Activated B cell treated with CpG ODN at 0.5 μM for 24 hours (primary cell): ENCODE results near the gene ATPAF2. TPM values are rescaled to one million over a fixed set of nuclear protein-coding genes. Genes with fewer than 3 reads are reported as not detected.

Source experiments
- ATAC-seq: fragments of 200-7000 bp; cut with Tn5 transposase; one replicate; pipeline ENCODE4 v1.10.0; 2021; ENCODE audit warnings: low read depth, mild to moderate bottlenecking, moderate library complexity
- CTCF ChIA-PET: fragments of 350-600 bp; sonication (Branson Sonifier 250); formaldehyde crosslinking; loops from one replicate; lab custom pipeline; 2021; ENCODE audit warnings: antibody characterized with exemption; lab: Charles Lee
- POLR2A ChIA-PET: fragments of 350-600 bp; sonication (Branson Sonifier 250); formaldehyde crosslinking; loops from one replicate; lab custom pipeline; 2021; ENCODE audit warnings: antibody characterized with exemption; lab: Charles Lee
- DNase-seq: peaks from one replicate; pipeline ENCODE4 v3.0.0; 2022
- H3K27ac Mint-ChIP-seq: one replicate; pipeline ENCODE4 v1.8.0; 2020; ENCODE audit warnings: mixed read lengths
- H3K27me3 Mint-ChIP-seq: one replicate; pipeline ENCODE4 v1.8.0; 2021; ENCODE audit warnings: mixed read lengths
- H3K36me3 Mint-ChIP-seq: one replicate; pipeline ENCODE4 v1.8.0; 2021; ENCODE audit warnings: low read depth, mixed read lengths
- H3K4me1 Mint-ChIP-seq: one replicate; pipeline ENCODE4 v1.8.0; 2021; ENCODE audit warnings: mixed read lengths
- H3K4me3 Mint-ChIP-seq: one replicate; pipeline ENCODE4 v1.8.0; 2020; ENCODE audit warnings: mild to moderate bottlenecking, mixed read lengths
- H3K9me3 Mint-ChIP-seq: one replicate; pipeline ENCODE4 v1.8.0; 2020; ENCODE audit warnings: mixed read lengths
- CTCF ChIP-seq: fragments of 200-600 bp; IDR thresholded peaks from one replicate; pipeline ENCODE4 v1.8.0; 2022; ENCODE audit warnings: antibody characterized with exemption, mild to moderate bottlenecking
- intact Hi-C: fragments of 100-400 bp; cut with micrococcal nuclease; formaldehyde crosslinking; loops from one replicate; pipeline ENCODE4 v1.15.1; 2024
- total RNA-seq: library from RNA; stranded (reverse); gene quantifications from 2 replicates; pipeline ENCODE4 v1.2.3, GENCODE V29; 2022

The ATPAF2 gene
- total RNA-seq, 1 donor from 2014 or later = 69.1 TPM

- H3K27me3 Mint-ChIP-seq = peaks cover 20% of the 10 kb centered on the region
- H3K36me3 Mint-ChIP-seq = no peaks in the 10 kb centered on the region
- H3K4me1 Mint-ChIP-seq = no peaks in the 10 kb centered on the region
- no peak overlapping the region for H3K4me3 Mint-ChIP-seq
- CTCF ChIA-PET = interaction anchor here (1.1 kb wide), 1 partner anchor 11 kb away, joined by 3 read pairs; no protein-coding TSS in a partner anchor
- POLR2A ChIA-PET = no interaction called here
- no peaks in the 10 kb centered on the region for H3K9me3 Mint-ChIP-seq
- no peak for TF ChIP-seq CTCF
- DNase-seq (no peak), ATAC-seq (no peak)
- no peak overlapping the region for H3K27ac Mint-ChIP-seq
- intact Hi-C loops = no loop called here
Measured at GRCh38 chr17:18076936-18077335, 38.0 kb upstream of the ATPAF2 start.

GRCh38 chr17:18074566-18075272 lies 35.8 kb upstream of the ATPAF2 start:
- no peak for TF ChIP-seq CTCF
- intact Hi-C loops = no loop called here
- Mint-ChIP-seq H3K27ac (no peak overlapping the region), H3K9me3 (no peaks in the 10 kb centered on the region), H3K27me3 (peaks cover 14% of the 10 kb centered on the region), H3K36me3 (no peaks in the 10 kb centered on the region), H3K4me3 (no peak overlapping the region), H3K4me1 (no peaks in the 10 kb centered on the region)
- DNase-seq (no peak), ATAC-seq (no peak)
- CTCF ChIA-PET = no interaction called here
- POLR2A ChIA-PET = no interaction called here

GRCh38 chr17:18071751-18072150 lies 32.8 kb upstream of the ATPAF2 start:
- H3K4me1 Mint-ChIP-seq = no peaks in the 10 kb centered on the region
- POLR2A ChIA-PET = no interaction called here
- peaks cover 8% of the 10 kb centered on the region for H3K27me3 Mint-ChIP-seq
- intact Hi-C loops = no loop called here
- CTCF ChIA-PET = no interaction called here
- H3K36me3 Mint-ChIP-seq = peaks cover 3% of the 10 kb centered on the region
- no peak for DNase-seq
- H3K4me3 Mint-ChIP-seq = no peak overlapping the region
- ATAC-seq = no peak
- H3K9me3 Mint-ChIP-seq = no peaks in the 10 kb centered on the region
- no peak overlapping the region for H3K27ac Mint-ChIP-seq
- TF ChIP-seq CTCF = no peak

- intact Hi-C loops = no loop called here
- H3K36me3 Mint-ChIP-seq = peaks cover 9% of the 10 kb centered on the region
- peaks cover 8% of the 10 kb centered on the region for H3K27me3 Mint-ChIP-seq
- no peak overlapping the region for H3K27ac Mint-ChIP-seq
- no peak for ATAC-seq
- TF ChIP-seq CTCF = no peak
- H3K9me3 Mint-ChIP-seq = no peaks in the 10 kb centered on the region
- H3K4me3 Mint-ChIP-seq = no peak overlapping the region
- no peaks in the 10 kb centered on the region for H3K4me1 Mint-ChIP-seq
- ChIA-PET CTCF (no interaction called here), POLR2A (no interaction called here)
- no peak for DNase-seq
Measured at GRCh38 chr17:18070861-18071340, 31.9 kb upstream of the ATPAF2 start.

- no peak overlapping the region for H3K27ac Mint-ChIP-seq
- no peaks in the 10 kb centered on the region for H3K9me3 Mint-ChIP-seq
- ATAC-seq = no peak
- no peaks in the 10 kb centered on the region for H3K4me1 Mint-ChIP-seq
- ChIA-PET CTCF (no interaction called here), POLR2A (no interaction called here)
- TF ChIP-seq CTCF = no peak
- intact Hi-C loops = no loop called here
- H3K4me3 Mint-ChIP-seq = no peak overlapping the region
- peaks cover 24% of the 10 kb centered on the region for H3K36me3 Mint-ChIP-seq
- no peak for DNase-seq
- peaks cover 2% of the 10 kb centered on the region for H3K27me3 Mint-ChIP-seq
Measured at GRCh38 chr17:18069101-18069500, 30.1 kb upstream of the ATPAF2 start.
